VCaP (cell line): ENCODE measurements around the gene NUDT14.

ENCODE experiments used
- H3K27ac ChIP-seq: fragments of 450-650 bp; 2 replicates; pipeline ENCODE4 v1.5.1; 2017
- CTCF ChIP-seq: fragments of 450-650 bp; conservative IDR thresholded peaks from 2 replicates; pipeline ENCODE4 v1.5.1; 2017; ENCODE audit warnings: mild to moderate bottlenecking, moderate library complexity

The NUDT14 gene

GRCh38 chr14:105154476-105154871, 26.6 kb downstream of the NUDT14 start:
- no peak for TF ChIP-seq CTCF
- no peak overlapping the region for H3K27ac ChIP-seq

GRCh38 chr14:105153739-105154475, 27.2 kb downstream of the NUDT14 start:
- no peak for TF ChIP-seq CTCF

GRCh38 chr14:105153331-105153731, 27.8 kb downstream of the NUDT14 start:
- no peak overlapping the region for H3K27ac ChIP-seq
- TF ChIP-seq CTCF: no peak

More at GRCh38 chr14:105153739-105154475, 27.2 kb downstream of the NUDT14 start:
- no peak overlapping the region for H3K27ac ChIP-seq

- H3K27ac ChIP-seq: no peak overlapping the region
- TF ChIP-seq CTCF: no peak
Observed at GRCh38 chr14:105152794-105153241, 28.3 kb downstream of the NUDT14 start.

- TF ChIP-seq CTCF: no peak
- no peak overlapping the region for H3K27ac ChIP-seq
Observed at GRCh38 chr14:105151838-105152793, 29.0 kb downstream of the NUDT14 start.

GRCh38 chr14:105151084-105151837, 29.9 kb downstream of the NUDT14 start:
- TF ChIP-seq CTCF: no peak
- H3K27ac ChIP-seq: no peak overlapping the region
